HG02885 (cell line): ENCODE measurements around the gene IBA57.

ENCODE experiments used
- ATAC-seq: cut with Tn5 transposase; IDR thresholded peaks from one replicate; pipeline ENCODE4 v1.9.1; 2021; ENCODE audit warnings: mild to moderate bottlenecking; ENCODE audit not compliant: unreplicated experiment, poor library complexity

IBA57 gene

DNA sequence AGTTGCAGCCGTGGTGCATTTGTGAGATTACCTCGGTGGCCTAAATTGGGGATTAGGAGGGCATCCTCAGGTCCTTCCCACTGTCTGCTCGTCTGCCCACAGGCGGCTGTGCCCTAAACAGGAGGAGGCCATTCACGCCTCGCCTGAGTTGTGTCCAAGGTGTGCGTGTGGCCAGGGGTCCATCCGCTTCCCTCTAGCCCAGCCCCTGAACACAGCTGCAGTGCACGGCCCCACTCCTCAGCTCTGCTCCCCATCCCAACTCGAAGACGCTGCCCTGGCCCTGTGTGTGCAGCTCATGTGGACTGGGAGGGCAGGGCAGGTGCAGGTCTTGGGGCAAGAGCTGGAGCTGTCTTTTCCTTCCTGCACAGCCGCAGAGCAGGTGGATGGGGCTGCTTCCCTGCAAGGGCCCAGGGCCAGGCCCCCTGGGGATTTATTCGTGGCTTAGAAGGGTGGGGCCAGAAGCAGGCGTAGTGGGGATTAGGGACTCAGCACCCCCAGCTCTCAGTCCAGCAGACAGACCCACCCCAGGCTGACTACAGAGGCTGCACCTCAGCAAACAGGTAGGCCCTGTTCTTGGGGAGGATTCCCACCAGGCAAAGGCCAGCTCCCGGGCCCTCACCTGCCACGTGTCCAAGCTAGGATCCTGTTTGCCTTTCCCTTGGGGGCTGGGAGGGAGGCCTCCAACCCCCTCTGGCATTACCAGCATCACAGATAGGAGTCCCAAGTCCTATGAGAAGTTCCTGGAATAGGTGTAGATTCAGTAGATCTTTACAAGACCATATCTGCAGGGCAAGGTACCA lies 21.2 kb upstream of the IBA57 start:
- ATAC-seq: no peak

DNA sequence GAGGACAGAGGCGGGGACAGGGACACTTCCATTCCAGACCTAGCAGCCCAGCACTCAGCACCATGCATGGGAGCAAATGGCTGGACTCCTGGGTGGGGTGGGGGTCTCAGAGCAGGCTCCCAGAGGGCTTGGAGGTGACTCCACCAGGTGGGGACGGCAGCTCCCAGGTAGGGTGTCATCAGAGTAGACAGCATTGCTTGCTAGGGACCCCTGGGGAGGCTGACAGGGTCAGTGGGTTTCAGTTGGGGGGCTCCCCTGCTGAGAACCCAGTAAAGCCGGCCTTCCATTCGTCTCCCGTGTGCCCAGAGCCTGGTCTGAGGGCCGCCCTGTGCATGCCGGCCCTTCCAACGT lies 20.6 kb upstream of the IBA57 start:
- ATAC-seq: no peak

DNA sequence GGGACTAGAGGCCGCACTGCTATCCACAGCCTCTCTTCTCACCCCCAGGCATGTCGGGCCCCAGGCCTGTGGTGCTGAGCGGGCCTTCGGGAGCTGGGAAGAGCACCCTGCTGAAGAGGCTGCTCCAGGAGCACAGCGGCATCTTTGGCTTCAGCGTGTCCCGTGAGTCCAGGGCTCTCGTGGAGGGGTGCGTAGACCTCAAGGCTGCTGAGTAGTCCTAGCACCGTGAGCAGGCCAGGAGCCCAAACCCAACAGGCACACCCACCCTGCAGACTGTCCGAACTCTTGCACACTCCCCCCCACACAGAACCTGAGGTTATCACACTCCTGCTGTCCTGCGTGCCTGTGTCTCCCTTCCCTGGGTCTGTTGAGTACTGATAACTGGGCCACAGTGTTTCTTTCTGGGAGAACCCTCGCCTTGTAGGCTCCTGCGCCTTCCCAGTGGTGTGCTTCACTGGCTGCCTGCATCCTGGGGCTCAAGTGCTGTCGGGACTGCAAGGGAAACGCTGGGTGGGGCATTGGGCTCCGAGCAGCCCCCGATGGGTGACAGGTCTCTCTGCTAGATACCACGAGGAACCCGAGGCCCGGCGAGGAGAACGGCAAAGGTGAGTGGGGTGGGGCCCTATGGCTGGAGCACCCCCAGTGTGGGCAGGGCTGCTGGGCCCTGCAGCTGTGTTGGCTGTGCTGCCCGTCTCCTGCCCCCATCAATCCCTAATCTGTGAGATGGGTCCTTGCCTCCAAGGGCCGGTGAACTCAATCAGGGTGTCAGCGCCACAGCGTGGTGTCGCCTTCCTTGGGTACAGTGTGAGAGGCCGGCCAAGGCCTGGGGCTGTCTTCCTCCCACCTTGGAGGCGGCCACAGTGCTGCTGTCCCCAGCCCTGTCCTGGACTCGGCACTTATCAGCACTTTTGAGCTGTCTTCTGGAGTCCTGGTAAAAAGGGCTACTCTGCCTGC lies 19.9 kb upstream of the IBA57 start:
- ATAC-seq: no peak

DNA sequence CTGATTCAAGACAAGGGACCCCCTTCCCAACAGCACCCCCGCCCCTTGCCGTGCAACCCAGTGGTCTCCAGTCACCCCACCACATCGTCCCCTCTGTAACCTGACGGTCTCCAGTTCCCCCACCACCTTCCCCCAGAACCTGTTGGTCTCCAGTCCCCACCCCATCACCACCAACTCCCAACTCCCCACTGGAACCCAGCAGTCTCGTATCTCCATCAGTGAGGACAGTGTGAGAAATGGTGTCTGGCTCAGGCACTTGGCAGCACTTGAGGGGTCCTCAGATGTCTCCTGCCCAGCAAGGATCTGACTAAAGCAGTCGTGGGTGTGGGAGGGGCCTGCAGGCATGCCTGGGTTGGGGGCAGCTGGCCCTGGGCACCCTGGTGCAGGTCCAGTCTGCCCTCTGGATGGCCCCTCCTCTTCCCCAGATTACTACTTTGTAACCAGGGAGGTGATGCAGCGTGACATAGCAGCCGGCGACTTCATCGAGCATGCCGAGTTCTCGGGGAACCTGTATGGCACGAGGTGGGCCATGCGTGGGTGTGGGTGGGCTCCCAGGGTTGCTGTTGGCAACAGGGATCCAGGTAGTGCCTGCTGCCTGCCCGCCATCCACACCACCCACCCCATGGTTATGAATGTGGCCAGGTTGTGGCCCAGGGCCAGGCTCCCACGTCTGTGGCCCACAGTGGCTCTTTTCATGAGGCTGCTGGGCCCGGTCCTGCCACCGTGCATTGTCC lies 19.0 kb upstream of the IBA57 start:
- ATAC-seq: no peak

DNA sequence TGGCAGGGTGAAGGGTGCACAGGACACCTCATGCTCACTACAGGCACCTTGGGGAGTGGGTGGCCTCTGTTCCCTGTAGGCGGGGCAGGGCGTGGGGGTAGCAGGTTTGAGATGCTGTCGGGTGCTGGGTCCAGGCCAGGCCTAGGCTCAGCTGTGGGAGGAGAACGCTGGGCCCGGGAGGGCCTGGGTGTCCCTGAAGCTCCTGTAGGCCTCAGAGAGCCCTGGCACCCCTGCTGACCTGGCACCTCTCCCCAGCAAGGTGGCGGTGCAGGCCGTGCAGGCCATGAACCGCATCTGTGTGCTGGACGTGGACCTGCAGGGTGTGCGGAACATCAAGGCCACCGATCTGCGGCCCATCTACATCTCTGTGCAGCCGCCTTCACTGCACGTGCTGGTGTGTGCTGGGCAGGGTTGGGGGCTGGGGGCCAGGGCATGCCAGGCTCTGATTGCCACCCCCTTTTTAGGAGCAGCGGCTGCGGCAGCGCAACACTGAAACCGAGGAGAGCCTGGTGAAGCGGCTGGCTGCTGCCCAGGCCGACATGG lies 18.4 kb upstream of the IBA57 start:
- ATAC-seq: no peak

DNA sequence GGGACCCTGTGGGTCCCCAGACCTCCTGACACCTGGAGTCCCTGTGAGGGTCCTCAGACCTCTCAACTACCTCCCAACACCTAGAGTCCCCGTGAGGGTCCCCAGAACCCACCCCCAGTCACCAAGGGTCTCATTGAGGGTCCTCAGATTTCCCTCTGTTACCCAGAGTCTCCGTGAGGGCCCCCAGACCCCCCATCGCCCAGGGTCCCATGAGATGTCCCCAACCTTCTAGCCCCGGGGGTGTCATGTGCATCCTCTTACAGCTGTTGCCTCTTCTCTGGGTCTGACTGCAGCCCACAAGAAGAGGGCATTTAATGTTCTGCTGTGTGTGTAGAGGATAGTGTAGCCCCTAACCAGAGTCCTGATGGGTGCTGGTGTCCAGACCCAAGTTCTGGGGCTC lies 17.8 kb upstream of the IBA57 start:
- ATAC-seq: no peak

DNA sequence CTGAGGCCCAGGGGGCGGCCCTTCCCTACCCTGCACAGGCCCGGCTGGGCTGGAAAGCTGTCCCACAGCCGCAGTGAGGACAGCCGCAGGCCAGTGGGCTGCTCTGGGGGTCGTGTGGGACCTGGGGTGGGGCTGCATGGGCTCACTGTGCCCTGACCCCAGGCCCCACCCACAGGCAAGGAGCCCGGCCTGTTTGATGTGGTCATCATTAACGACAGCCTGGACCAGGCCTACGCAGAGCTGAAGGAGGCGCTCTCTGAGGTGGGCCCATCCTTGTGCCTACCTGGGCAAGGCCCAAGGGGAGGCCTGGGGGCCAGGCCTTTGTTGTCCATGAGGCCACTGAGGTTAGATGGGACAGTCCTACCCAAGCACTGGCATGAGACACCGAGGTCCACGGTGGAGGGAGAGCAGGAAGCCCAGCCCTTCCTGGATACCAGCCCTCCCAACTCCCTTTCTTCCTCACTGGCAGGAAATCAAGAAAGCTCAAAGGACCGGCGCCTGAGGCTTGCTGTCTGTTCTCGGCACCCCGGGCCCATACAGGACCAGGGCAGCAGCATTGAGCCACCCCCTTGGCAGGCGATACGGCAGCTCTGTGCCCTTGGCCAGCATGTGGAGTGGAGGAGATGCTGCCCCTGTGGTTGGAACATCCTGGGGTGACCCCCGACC lies 17.3 kb upstream of the IBA57 start:
- ATAC-seq: no peak

DNA sequence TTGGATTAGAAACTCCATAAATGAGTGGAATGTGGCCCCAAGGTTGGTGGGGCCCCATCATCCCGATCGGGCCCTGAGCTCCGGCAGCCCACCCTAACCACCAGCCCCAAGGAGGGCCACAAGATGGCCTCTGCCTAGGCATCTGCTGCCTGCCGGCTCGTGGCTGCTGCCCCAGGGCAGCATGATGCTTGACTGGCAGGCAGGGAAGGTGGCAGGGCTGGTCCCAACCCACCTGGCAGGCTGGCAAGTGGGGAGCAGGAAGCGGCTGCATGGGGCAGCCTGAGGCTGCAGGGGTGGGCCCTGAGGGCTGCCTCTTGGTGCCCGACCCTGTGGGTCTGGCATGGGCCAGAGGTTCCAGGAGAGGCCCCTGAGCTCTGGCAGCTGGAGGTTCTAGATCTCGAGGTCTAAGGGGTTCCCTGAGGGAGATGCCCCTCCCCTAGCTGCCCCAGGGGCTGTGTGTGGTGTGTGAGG lies 16.6 kb upstream of the IBA57 start:
- ATAC-seq: no peak

DNA sequence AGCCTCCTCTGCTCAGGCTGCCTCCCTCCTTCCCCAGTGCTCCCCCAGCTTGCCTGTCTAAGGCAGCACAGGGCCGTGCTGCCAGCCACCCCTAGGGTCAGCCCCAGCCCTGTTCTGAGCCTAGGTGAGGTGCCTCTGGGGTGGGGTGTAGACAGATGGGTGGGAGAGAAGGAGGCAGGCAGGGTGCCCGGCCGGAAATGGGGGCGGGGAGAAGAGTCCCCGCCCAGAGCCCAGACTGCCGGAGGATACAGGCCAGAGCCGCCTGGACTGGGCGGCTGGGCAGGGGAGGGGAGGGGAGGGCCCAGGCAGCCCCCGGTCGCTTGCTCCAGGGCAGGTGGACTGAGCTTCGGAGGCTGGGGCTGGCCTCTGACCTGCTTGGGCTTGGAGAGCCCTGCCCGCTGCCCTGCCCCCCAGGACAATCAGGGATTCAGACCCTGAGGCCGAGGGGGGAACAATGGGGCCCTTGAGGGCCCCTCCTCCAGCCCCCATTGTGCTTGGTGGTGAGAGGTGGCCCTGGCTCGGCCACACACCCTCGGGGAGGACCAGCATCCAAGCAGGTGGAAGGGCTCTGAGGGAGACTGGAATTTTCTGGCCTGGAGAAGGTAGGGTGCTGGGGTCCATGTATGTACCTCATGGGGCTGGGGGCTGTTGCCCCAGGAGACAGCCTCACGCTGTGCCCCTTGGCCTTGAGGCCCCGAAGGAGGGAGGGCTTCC lies 16.0 kb upstream of the IBA57 start, which contains the start of gene GJC2:
Gene GJC2, plus strand, starts transcription at position 525 of the 714 bp plus-strand sequence. CDS start 7,829 bp downstream, outside the sequence.
- no peak for ATAC-seq

DNA sequence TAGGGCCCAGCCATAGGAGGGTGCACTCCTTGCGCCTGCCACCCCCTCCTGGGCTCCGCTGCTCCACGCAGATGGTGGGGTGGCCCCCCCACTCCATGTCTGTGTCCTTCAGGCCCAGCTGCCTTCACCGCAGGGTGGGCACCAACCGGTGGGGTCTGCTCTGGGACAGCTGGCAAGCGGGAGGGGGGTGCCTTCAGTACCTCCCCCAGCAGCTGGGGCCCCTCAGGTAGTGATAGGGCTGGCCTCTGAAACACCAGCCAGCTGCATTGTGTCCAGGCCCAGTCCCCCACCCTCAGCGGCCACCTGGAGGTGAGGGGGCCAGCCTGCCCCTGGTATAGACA lies 15.5 kb upstream of the IBA57 start:
- no peak for ATAC-seq

DNA sequence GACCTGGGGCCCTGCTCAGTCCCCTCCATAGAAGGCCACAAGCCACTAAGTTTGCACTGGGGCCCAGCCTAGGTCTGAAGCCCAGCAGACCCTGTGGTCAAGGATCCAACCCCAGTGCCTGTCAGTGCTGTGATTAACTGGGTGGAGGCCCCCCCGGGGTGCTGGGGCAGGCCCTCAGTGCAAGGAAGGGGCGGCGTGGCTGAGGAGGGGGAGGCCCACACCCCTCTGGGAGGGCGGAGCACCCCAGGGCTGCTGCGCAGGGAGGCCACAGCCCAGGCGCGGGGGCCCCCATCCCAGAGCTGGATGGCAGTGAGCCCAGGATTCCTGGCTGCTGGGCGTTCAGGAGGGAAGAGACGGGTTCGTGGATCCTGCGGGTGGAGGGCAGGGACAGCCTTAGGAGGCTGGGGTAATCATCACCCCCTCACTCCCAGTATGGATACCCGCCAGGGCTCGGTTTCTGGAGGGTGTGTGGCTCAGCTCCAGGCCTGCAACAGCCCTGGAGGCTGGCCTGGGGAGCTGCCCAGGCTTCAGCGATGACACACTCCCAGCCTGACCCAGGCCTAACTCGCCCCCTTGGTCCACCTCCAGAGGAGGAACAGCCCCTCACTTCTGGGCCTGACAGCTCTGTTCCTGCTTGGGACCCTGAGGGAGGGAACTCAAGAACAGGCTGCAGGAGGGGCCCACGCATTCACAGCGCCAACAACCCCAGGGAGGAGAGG lies 15.0 kb upstream of the IBA57 start:
- ATAC-seq: no peak

DNA sequence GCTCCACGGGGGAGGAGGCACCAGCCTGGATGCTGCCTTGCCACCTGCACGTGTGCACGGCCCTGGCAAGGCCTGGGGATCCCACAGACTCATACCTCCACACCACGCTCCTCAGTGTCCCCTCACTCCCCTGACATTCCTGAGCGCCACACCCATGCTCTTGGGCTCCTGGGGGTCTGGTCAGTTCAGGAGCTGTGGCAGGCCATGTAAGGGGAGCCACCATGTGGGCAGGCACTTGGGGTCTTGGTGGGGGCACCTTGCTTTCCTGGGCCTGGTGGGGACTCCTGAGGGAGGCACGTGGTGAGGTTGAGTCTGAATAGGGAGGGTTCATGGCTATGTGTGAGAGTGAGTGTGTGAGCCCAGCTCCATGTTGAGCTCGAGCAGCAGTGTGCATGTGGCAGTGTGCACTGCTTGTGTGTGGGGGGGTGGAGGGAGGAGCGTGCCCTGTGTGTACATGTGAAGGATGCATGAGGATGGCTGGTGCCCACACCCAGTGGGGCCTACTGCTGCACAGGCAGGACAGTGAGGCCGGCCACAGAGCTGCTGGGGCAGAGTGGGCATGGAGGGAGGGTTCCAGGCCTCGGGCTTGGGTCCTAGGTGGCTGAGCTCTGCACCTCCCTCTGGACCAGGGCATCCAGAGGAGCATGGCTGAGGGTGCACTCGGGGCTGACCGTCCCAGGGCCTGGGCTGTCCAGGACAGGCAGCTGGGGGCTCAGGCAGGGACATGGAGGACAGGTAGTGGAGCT lies 14.3 kb upstream of the IBA57 start:
- ATAC-seq: no peak

DNA sequence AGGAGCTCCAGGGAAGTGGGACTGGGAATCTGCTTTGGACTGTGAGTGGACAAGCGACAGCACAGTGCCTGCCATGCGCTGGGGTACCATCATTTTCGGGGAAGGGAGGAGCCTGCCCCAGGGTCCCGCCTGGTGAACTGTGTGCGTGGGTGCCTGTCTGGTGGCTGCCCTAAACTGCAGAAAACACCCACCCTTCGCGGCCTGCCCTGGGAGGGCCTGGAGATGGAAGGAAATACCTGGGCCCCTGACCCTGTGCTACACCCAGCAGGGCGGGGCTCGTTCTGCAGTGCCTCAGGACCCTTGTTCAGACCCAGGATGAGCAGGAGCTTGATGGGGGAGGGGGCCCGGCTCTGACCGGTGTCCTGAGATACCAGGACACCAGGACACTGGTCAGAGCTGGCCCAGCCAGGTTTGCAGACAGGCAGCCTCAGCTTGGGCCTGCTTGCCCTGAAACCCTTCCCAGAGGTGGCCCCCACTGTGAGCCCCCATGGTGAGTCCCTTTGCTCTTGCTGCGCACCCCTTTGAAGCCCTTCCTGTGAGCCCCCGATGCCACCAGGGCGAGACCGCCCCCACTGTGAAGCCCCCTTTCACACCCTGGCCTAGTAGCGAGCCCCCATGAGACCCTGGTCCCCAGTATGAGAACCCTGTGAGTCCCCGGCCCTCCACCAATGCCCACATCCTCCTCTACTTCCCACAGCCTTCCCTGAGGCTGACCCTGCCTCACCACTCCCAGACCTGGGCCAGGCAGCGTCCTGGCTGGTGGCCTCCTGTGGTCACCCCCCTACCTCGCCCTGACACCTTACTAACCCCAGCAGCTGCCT lies 13.3 kb upstream of the IBA57 start:
- ATAC-seq: no peak

DNA sequence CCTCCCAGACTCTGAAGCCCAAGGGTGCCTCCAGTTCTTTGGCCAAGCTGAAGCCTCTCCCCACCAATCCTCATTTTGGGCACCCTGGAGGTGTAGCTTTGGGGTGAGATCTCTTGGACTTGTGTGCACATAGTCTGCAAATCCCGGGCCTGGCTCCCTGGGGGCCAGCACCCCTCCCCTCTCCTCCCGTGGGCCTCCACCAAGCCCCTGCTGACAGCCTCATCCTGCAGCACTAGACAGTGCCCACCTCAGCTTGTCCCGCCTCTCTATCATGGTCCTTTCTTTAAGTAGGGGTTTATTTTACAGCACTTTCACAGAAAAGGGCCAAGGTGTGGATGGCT lies 12.7 kb upstream of the IBA57 start:
- ATAC-seq: no peak

DNA sequence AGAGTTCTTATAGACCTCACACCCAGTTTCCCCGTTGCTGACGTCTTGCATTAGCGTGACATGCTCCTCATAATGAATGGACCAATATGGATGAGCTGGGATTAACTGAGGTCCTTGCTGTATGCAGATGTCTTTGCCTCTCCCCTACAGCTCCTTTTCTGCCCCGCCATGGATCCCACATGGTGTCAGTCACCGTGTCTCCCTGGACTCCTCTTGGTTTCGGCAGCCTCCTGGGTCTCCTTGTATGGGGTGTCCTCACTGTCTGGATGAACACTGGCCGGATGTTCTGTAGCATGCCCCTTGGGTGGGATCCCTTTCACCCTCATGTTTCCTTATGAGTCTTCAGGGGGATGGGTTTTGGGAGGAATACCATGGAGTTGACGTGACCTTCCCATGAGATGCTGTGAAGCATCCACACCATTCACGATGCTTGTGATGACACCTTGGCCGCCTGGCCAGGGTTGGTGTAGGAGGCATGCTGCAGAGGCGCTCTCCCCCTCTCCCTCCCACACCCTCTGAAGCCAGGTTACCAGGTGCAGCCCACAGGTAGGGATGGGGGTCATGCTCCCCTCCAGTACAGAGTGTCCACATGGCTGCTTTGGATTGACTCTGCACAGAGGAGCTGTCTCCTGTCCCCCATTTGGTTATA lies 11.5 kb upstream of the IBA57 start:
- no peak for ATAC-seq

DNA sequence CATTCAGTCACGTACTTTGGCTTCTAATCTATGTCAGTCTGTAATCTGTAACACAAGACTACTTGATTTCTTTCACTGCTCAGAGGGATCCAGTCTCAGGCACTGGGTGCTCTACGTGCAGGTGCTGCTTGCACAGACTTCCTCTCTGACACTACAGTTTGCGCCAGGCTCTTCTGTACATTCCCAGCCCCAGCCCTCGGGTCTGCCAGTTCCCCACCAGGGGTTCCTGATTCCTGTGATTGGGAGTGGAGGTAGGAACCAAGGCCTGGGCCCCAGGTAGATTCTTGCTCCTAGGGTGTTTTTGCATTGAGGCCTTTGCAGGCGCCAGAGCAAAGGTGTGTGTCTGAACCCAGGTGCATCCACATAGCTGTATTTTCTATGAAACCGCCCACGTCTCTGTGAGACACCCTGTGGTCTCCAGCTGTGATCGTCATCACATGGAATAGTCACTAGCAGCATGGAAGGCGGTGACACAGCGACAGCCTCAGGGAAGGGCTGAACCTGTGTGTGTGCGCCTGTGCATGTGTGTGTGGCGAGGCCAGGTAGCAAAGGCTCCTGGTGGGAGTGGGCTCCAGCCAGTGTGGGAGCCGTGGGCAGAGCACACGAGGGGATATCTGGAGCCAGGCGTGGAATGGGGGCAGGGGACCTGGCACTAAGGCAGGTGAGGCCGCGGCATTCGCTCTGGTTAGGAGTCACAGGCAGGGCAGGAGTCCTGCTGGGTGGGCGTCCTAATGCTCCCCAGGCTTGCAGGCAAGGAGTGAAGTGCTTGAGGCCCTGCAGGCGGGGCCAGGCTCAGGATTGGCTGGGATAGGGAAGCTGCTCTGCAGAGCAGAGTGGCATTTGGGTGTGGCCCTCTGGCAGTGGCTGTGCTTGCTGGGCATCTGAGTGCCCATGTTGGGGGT lies 10.7 kb upstream of the IBA57 start:
- no peak for ATAC-seq
